Spleen (tissue), 7 donors: ENCODE data around the gene HES3.

ENCODE experiments used
- POLR2A ChIP-seq, 3 donors: fragments of 450-650 bp; IDR thresholded peaks; one replicate each; pipeline ENCODE4 v1.5.1; 2017; ENCODE audit warnings: antibody characterized with exemption in 3 of 3, mild to moderate bottlenecking in 1 of 3
- POLR2AphosphoS5 ChIP-seq, 3 donors: sonication (generic); formaldehyde crosslinking; IDR thresholded peaks; one replicate each; pipeline ENCODE4 v1.5.1; 2017; ENCODE audit warnings: antibody characterized with exemption in 3 of 3
- TF ChIP-seq, protein P1 (sequence below), 11 experiments: fragments of 200-600 bp in 7 of 11; fragments of 450-650 bp in 4 of 11; sonication (generic) in 4 of 11; IDR thresholded peaks in 8 of 11; conservative IDR thresholded peaks in 3 of 11; 1 replicate in 7 of 11; 2 replicates in 4 of 11; pipeline versions ENCODE4 v1.4.0 to v1.8.0; 2016 to 2021; ENCODE audit warnings: antibody characterized with exemption in 11 of 11, inconsistent platforms in 4 of 11, mild to moderate bottlenecking in 1 of 11
- donor health status: DM: no; HTN: no; CAD: no; lungs with moderate emphysema.
- donor health status: DM: no; HTN: no; CAD: no.
- donor health status: DM: no; HTN: no; CAD: no.

DNA sequence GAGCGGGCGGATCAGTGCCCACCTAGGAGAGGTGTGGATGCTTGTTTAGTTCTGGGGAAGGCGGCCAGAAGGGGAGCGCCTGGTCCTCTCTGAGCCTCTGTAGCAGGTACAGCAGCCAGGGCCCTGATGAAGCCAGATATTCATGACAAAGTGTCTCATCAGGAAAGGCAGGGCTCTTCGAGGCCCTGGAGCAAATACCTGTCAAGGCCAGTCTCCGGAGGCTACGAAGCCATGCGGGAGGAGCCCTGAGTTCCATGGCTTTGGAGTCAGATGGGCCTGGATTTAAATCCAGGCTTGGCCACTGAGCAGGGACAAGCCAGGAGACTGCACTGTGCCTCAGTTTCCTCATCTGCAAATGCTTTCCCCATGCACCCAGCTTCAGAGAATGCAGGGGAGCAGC, 42.3 kb downstream of the HES3 start:
- TF ChIP-seq, protein P1, sequence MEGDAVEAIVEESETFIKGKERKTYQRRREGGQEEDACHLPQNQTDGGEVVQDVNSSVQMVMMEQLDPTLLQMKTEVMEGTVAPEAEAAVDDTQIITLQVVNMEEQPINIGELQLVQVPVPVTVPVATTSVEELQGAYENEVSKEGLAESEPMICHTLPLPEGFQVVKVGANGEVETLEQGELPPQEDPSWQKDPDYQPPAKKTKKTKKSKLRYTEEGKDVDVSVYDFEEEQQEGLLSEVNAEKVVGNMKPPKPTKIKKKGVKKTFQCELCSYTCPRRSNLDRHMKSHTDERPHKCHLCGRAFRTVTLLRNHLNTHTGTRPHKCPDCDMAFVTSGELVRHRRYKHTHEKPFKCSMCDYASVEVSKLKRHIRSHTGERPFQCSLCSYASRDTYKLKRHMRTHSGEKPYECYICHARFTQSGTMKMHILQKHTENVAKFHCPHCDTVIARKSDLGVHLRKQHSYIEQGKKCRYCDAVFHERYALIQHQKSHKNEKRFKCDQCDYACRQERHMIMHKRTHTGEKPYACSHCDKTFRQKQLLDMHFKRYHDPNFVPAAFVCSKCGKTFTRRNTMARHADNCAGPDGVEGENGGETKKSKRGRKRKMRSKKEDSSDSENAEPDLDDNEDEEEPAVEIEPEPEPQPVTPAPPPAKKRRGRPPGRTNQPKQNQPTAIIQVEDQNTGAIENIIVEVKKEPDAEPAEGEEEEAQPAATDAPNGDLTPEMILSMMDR (IDR thresholded peaks at IDR 0.05 in 8 of 11, conservative IDR thresholded peaks at IDR 0.05 in 3 of 11) = no peak
- TF ChIP-seq POLR2A (IDR thresholded peaks at IDR 0.05) (no peak), POLR2AphosphoS5 (IDR thresholded peaks at IDR 0.05) (no peak)
